Ishikawa (cell line): ENCODE results near the gene PTPRN2.

ENCODE experiments used
- CEBPB ChIP-seq: IDR thresholded peaks from 2 replicates; pipeline ENCODE4 v1.6.1; 2012
- EGR1 ChIP-seq: IDR thresholded peaks from 2 replicates; pipeline ENCODE4 v1.6.1; 2012
- EP300 ChIP-seq: IDR thresholded peaks from 2 replicates; pipeline ENCODE4 v1.6.1; 2012; ENCODE audit warnings: borderline replicate concordance
- MAX ChIP-seq: IDR thresholded peaks from 2 replicates; pipeline ENCODE4 v1.6.1; 2012
- RAD21 ChIP-seq: IDR thresholded peaks from 2 replicates; pipeline ENCODE4 v1.6.1; 2012; ENCODE audit warnings: low read depth
- TAF1 ChIP-seq: IDR thresholded peaks from 2 replicates; pipeline ENCODE4 v1.6.1; 2012; ENCODE audit warnings: low read depth, mild to moderate bottlenecking
- TCF12 ChIP-seq: IDR thresholded peaks from 2 replicates; pipeline ENCODE4 v1.6.1; 2012; ENCODE audit warnings: low read depth
- TEAD4 ChIP-seq: IDR thresholded peaks from 2 replicates; pipeline ENCODE4 v1.6.1; 2012
- YY1 ChIP-seq: IDR thresholded peaks from 2 replicates; pipeline ENCODE4 v1.6.1; 2012; ENCODE audit warnings: low read depth
- ZBTB7A ChIP-seq: IDR thresholded peaks from 2 replicates; pipeline ENCODE4 v1.6.1; 2012; ENCODE audit warnings: low read depth
- TF ChIP-seq, protein P1 (sequence below): IDR thresholded peaks from 2 replicates; pipeline ENCODE4 v1.6.1; 2012; ENCODE audit warnings: low read depth, mild to moderate bottlenecking

DNA sequence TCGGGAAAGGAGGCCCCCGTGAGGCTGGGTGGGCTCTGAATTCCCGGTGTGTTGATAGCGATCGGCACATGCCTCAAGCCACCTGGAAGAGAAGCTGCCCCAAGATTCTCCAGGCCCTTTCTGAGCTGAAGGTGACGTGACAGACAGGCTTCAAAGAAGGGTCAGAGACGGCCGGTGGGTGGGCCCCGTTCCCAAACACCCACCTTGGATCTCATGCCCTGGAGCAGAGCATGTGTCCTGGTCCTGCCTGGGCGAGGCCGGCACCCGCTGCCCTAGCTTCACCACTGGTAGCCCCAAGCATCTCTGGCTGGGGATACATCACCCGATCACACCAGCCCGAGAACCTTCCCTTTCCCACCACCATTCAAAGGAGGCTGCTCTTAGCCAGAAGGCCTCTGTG, 851.8 kb downstream of the PTPRN2 start:
- no peak for TF ChIP-seq MAX
- TF ChIP-seq TAF1, result no peak
- TF ChIP-seq EP300, result no peak
- no peak for TF ChIP-seq TCF12
- no peak for TF ChIP-seq EGR1
- TF ChIP-seq, protein P1, sequence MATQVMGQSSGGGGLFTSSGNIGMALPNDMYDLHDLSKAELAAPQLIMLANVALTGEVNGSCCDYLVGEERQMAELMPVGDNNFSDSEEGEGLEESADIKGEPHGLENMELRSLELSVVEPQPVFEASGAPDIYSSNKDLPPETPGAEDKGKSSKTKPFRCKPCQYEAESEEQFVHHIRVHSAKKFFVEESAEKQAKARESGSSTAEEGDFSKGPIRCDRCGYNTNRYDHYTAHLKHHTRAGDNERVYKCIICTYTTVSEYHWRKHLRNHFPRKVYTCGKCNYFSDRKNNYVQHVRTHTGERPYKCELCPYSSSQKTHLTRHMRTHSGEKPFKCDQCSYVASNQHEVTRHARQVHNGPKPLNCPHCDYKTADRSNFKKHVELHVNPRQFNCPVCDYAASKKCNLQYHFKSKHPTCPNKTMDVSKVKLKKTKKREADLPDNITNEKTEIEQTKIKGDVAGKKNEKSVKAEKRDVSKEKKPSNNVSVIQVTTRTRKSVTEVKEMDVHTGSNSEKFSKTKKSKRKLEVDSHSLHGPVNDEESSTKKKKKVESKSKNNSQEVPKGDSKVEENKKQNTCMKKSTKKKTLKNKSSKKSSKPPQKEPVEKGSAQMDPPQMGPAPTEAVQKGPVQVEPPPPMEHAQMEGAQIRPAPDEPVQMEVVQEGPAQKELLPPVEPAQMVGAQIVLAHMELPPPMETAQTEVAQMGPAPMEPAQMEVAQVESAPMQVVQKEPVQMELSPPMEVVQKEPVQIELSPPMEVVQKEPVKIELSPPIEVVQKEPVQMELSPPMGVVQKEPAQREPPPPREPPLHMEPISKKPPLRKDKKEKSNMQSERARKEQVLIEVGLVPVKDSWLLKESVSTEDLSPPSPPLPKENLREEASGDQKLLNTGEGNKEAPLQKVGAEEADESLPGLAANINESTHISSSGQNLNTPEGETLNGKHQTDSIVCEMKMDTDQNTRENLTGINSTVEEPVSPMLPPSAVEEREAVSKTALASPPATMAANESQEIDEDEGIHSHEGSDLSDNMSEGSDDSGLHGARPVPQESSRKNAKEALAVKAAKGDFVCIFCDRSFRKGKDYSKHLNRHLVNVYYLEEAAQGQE, result no peak
- no peak for TF ChIP-seq CEBPB
- no peak for TF ChIP-seq RAD21
- TF ChIP-seq YY1, result no peak
- no peak for TF ChIP-seq TEAD4
- no peak for TF ChIP-seq ZBTB7A
